HG02884 (cell line): Measurements from ENCODE around the gene CALR.
A peak's percentile ranks its signal among the peaks of the same experiment; 100 is the strongest.
"Not testable (repeated sequence)": the region's sequence is repeated elsewhere in the genome, so short reads cannot be mapped to it uniquely, and the experiment has no call there.

Experiments
- ATAC-seq: cut with Tn5 transposase; IDR thresholded peaks from one replicate; pipeline ENCODE4 v1.9.1; 2021; ENCODE audit warnings: mild to moderate bottlenecking, moderate library complexity; ENCODE audit not compliant: unreplicated experiment

Gene CALR

DNA sequence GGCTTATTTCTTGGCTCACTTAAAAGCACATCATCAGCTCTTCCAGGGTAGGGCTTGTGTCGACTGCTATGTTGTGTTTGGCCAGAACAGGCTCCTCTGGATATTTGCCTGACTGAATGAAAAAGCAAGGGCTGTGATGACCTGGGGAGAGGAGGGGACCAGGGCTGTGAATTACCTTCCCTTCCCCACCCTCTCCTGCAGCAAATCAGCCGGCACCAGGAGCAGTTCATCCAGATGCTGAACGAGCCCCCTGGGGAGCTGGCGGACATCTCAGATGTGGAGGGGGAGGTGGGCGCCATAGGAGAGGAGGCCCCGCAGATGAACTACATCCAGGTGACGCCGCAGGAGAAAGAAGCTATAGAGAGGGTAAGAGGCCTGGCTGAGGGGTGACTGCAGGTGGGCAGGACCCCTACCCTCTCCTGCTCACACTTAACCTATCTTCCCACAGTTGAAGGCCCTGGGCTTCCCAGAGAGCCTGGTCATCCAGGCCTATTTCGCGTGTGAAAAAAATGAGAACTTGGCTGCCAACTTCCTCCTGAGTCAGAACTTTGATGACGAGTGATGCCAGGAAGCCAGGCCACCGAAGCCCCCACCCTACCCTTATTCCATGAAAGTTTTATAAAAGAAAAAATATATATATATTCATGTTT is 14.2 kb downstream of the CALR start:
- no peak for ATAC-seq

DNA sequence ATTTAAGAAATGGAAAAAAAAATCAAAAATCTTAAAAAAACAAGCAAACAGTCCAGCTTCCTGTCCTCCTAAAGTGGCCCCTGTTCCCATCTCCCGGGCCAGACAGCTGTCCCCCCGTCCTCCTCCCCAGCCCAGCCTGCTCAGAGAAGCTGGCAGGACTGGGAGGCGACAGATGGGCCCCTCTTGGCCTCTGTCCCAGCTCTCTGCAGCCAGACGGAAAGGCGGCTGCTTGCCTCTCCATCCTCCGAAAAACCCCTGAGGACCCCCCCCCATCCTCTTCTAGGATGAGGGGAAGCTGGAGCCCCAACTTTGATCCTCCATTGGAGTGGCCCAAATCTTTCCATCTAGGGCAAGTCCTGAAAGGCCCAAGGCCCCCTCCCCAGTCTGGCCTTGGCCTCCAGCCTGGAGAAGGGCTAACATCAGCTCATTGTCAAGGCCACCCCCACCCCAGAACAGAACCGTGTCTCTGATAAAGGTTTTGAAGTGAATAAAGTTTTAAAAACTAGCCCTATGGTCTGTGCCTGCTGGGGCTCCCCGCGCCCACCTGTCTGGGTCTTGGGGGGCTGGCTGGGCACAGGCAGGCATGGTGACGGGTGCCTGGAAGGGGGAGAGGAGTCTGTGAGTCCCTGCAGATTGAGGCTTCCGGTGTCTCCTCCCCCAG is 14.9 kb downstream of the CALR start:
- no peak for ATAC-seq

DNA sequence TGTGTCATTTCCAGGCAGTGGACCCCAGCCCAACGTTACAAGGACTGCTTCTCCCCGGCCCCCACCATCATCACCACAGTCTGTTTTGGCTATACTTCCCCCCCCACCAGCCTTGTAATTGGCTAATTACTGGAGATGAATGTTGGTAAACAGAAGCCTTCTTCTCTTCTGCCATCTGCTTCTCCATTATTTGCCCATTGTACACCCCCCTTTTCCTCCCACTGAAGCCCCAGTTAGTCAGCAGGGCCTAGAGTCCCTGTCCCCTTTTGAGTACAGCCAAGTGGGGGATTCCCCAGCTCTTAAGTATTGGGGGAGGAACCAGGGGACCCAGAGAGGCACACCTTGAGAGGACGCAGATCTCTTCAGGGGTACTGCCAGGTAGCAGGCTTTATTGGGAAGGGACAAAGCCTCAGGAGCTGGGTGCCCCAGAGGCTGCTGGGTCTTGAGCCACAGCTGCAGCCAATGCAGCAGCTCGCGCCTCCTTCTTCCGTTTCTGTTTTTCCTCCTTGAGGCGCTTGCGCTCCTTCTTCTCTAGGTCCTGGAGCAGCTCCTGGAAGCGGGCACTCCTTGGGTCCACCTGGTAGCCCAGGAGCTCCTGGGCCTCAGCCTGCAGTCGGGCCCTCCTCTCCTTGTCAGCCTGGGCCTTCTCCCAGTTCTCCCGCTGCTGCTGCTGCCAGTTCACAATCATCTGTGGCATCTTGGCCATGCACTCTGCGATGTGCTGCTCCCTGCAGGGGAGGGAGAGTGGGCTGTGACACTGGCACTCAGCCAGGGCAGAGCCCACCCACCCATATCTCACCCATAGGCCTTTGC is 15.6 kb downstream of the CALR start:
- ATAC-seq = no peak

DNA sequence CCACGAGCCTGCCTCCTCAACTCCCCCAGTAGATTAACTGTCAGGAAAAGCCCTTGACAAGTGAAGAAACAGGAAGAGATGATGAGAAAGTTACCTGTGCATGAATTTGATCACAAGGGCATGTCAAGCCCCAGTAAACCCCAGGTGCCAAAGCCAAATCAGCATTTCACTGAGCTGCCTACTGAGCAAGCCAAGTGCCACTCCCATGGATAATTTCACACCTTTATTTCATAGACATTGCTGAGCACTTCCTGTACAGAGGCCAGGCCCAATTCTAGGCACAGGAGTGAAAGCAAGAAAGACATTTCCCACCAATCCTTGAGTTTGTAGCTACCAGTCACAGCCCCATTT is 16.2 kb downstream of the CALR start:
- ATAC-seq = no peak

DNA sequence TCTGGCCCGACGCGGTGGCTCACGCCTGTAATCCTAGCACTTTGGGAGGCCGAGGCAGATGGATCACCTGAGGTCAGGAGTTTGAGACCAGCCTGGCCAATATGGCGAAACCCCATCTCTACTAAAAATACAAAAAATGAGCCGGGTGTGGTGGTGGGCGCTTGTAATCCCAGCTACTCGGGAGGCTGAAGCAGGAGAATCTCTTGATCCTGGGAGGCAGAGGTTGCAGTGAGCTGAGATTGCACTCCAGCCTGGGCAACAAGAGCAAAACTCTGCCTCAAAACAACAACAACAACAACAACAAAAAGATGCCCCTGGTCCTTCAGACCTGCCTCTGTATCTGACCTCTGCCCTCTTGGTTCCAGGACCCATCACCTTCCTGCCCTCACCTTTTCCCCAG is 17.2 kb downstream of the CALR start:
- ATAC-seq = not testable (repeated sequence)

DNA sequence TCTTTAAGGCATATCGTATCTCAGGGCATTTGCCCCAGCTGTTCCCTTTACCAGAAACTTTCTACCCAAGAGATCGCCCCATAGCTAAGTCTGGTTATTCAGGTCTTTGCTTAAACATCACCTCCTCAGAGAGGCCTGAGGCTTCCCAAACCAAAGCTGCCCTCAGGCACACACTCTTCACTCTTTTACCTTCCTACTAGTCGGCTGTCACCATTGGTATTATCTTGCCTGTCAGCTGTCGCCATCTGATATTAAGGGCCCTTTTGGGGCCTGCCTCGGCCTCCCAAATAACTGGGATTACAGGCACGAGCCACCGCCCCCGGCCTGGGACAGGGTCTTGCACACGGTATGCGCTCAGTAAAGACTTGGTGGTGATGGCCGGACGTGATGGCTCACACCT is 17.6 kb downstream of the CALR start:
- ATAC-seq = no peak

DNA sequence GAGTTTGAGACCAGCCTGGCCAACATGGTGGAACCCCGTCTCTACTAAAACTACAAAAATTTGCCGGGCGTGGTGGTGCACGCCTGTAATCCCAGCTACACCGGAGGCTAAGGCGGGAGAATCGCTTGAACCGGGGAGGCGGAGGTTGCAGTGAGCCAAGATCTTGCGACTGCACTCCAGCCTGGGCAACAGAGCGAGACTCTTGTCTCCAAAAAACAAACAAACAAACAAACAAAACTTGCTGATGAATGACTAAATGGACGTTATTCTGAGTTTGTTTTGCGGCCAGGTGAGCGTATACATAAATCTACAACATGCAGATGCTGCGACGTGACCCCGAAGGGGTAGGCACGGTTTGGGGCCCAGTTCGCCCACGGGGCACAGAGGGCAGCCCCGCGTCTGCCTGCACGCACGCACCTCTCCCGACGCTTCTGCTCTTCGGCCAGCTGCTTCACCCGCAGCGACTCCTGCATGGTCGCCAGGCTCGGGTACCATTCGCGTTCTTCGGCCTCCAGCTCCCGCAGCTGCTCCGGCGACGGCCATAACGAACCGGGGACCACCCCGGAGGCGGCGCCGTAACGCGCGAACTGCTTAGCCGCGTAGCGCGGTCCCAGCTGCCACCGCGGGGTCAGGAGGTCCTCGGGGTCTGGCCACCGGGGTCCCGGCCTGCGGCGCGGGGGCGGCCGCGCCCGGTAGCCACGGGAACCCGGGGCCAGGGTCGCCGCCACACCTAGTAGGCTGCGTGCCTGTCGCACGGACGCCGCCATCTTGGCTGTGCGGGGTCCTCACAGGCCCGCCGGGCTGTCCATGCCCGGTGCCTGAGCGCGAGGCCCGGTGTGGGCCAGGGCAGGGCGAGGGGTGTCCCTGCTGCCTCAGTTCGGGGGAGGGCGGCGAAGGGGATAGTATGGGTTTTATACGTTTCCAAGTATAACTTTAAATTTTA is 18.3 kb downstream of the CALR start, which contains the start of gene GADD45GIP1:
TSS of gene GADD45GIP1 (minus strand) at position 778 of the 943 bp plus-strand sequence. CDS start at position 767, 11 bp downstream.
- peak; percentile 63 for ATAC-seq

DNA sequence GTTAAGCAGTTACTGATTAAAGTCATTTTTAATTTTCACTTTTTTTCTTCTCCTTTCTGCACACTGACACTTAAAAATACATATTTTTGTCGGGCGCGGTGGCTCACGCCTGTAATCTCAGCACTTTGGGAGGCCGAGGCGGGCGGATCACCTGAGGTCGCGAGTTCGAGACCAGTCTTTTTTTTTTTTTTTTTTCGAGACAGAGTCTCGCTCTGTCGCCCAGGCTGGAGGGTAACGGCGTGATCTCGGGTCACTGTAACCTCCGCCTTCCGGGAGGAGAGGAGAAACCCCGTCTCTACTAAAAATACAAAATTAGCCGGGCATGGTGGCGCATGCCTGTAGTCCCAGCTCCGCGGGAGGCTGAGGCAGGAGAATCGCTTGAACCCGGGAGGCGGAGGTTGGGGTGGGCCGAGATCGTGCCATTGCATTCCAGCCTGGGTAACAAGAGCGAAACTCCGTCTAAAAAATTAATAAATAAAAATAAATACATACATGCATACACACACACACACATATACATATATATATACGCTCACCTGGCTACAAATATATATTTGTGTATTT is 19.1 kb downstream of the CALR start:
- ATAC-seq = not testable (repeated sequence)

DNA sequence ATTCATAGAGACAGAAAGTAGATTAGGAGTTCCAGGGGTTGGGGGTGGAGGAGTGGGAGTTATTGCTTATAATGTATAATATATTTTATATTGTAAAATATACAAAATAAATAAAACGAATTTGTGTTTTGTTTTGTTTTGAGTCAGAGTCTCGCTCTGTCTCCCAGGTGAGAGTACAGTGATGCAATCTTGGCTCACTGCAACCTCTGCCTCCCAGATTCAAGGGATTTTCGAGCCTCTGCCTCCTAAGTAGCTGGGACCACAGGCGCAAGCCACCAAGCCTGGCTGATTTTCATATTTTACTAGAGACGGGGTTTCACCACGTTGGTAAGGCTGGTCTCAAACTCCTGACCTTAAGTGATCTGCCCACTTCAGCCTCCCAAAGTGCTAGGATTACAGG is 21.1 kb downstream of the CALR start:
- ATAC-seq = no peak

DNA sequence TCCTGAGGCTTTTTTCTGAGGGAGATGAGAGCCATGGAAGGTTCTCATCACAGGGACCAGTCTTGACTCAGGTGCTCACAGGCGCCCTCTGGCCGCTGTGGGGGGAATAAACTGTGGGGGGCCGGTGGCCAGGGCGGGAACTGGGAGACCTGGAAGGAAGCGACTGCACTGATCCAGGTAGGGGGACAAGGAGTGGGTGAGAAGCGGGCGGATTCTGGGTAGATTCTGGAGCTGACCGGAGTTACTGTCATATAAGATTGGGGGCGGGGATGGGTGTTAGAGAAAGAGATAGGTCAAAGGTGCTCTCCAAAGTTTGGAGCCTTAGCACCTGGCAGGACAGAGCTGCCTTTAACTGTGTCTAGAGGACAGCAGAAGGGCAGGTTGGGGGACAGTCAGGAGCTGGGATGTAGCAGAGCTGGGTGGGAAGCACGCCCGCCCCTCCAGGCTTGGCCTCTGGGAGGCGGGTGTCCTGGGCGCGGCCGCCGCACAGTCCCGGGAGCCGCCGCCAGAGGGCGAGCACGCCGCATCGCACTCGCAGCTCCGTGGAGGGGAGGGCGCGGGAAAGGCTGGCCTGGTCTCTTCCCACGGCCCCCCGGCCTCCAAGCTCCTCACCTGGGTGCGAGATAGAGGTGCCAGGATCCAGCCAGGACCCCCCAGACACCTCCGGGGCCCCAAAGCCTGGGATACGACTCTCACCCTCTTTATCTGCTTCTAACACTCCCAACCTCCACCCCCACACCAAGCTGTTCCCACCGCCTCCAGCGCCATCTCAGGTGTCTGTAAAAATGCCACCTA is 26.8 kb downstream of the CALR start:
- no peak for ATAC-seq

DNA sequence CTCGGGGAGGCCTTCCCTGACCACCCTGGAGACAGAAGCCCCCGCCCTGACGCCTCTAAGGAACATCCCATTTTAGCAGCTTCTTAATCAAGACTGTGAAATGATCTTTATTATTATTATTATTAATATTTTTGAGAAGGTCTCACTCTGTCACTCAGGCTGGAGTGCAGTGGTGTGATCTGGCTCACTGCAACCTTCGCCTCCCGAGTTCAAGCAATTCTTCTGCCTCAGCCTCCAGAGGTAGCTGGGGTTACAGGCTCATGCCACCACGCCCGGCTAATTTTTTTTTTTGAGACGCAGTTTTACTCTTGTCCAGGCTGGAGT is 27.4 kb downstream of the CALR start:
- ATAC-seq = no peak

DNA sequence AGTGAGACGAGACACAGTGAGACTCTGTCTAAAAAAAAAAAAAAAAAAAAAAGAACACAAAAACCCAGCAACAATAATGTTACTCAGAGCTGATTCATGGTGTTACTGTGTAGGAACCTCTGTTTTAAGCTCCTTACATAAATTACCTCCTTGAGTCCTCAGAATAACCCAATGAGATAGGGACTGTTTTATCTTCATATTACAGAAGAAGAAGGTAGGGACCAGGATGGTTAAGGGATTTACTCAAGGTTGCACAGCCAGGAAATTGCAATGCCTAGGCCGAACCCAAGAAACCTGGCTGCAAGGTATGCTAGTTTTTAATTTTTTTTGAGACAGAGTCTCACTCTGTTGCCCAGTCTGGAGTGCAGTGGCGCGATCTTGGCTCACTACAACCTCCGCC is 29.5 kb downstream of the CALR start:
- no peak for ATAC-seq

DNA sequence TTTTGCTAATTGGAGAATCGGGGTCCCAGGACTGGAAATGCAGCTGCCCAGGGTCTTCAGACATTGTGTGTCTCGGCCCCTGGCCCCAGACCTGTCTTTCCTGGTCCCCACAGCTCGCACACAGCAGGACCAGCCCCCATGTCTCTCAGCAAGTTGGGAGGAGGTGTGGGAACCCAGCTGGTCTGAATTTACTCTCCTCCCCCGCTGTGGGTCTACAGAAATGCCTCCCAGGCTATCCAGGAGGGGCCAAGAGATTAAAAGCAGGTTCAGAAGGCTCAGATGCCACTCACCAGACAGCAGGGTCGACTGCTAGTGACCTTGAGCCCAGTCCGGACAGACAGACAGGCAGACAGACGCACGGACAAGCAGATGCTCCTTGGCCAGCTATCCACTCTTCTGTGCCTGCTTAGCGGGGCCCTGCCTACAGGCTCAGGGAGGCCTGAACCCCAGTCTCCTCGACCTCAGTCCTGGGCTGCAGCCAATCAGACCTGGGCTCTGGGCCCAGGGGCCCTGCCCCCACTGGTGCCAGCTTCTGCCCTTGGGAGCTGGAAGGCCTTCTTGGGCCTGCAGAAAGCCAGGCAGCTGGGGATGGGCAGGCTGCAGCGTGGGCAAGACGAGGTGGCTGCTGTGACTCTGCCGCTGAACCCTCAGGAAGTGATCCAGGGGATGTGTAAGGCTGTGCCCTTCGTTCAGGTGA is 31.0 kb downstream of the CALR start, which contains the start of gene DAND5:
TSS of gene DAND5 (plus strand) at position 285 of the 697 bp plus-strand sequence. CDS start at position 370, 85 bp downstream.
- no peak for ATAC-seq

DNA sequence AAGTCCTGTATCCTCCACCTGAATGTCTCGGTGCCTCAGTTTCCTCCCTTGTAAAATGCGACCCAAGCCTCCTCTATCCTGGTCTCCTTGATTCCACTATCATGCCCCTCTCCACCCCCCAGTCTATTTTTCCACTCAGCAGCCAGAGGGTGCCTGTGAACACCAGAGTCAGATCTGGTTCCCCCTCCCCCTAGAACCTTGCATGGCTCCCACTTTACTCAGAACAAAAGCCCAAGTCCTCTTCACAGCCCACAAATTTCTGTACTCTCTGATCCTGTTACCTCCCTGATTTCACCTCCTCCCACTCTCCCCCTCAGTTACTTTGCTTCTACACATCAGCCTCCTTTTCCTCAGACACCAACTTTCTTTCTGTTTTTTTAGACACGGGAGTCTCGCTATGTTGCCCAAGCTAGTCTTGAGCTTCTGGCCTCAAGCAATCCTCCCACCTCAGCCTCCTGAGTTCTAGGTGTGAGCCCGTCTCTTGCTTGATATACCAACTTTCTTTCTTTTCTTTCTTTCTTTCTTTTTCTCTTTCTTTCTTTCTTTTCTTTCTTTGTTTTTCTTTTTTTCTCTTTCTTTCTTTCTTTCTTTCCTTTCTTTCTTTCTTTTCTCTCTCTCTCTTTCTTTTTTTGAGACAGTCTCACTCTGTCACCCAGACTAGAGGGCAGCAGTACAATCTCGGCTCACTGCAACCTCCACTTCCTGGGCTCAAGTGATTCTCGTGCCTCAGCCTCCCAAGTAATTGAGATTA is 31.8 kb downstream of the CALR start:
- ATAC-seq = no peak

DNA sequence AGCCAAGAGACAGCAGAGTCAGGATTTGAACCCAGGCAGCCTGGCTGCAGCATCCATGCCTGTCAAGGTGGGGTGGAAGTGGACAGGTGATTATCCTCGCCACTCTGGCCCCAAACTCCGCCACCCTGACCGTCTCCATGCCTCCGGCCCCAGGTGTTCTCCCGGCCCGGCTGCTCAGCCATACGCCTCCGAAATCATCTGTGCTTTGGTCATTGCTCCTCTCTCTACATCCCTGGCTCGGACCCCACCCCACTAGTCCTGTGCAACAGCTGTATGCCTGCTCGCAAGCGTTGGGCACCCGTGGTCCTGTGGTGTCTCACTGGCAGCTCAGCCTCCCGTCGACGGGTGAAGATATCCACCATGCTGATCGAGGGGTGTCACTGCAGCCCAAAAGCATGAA is 34.8 kb downstream of the CALR start:
- no peak for ATAC-seq

DNA sequence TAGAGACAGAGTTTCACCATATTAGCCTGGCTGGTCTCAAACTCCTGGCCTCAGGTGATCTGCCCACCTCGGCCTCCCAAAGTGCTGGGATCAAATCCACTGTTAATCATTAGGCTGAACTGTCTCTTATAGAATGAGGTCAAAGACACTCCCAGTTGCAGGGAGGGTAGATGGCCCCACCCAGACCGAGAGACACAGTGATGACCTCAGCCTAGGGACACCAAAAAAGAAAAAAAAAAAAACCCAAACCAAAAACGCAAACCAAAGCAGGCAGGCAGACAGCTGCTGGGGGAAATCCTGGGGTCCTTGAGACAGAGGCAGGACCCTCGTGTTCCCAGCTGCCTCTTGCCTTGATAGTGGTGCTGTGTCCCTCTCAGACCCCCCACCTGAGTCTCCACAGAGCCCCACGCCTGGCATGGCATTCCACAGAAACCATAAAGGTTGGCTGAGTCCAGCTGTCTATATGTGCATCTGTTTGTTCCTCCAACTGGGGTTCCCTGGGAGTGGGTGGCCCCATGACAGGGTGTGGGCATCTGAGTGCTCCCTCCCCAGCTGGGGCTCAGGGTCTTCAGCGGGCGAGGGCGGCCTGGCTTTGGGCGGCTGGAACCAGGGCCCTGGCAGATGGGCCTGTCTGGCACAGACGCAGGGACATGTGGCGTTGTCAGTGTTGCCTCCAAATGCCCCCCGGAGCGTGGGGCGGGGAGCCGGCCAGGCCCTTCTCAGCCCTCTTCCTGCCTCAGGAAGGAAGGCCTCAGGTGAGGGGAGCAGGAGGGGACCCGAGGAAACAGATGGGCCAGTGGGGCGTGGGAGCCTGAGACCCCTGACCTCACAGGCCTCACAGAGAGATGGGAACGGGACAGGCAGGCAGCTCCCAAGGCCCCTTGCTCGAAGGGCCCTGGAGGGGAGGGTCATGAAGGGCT is 36.2 kb downstream of the CALR start:
- ATAC-seq = no peak

DNA sequence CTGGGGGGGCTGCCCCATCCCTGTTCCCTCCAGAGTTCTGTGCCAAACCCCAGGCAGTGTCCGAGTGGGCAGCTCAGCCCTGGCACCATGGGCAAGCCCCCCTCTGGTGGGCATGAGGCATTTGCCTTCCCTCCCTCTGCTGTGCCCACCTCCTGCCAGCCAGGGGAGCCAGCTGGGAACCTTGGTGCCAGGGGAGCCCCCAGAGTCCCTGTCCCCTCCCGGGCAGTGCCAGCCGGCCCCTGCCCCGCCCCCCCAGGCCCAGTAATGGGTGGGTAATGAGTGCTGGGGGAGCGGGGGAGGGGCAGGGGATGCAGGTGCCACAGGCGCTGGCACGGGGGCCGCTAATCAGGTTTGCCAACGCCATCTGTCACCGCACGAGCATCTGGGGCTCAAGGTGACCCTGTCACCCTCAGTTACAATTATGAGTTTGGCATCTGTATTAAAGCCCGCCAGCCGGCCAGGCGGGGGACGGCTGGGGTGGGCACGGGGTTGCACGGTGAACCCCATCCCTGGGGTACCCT is 36.9 kb downstream of the CALR start:
- no peak for ATAC-seq
